ENCODE results near the gene TLR3.

GRCh38 chr4:186058253-186058979, 10.5 kb upstream of the TLR3 start:
- TF ChIP-seq EP300 (IDR thresholded peaks at IDR 0.05): no peak
- TF ChIP-seq, protein P1, sequence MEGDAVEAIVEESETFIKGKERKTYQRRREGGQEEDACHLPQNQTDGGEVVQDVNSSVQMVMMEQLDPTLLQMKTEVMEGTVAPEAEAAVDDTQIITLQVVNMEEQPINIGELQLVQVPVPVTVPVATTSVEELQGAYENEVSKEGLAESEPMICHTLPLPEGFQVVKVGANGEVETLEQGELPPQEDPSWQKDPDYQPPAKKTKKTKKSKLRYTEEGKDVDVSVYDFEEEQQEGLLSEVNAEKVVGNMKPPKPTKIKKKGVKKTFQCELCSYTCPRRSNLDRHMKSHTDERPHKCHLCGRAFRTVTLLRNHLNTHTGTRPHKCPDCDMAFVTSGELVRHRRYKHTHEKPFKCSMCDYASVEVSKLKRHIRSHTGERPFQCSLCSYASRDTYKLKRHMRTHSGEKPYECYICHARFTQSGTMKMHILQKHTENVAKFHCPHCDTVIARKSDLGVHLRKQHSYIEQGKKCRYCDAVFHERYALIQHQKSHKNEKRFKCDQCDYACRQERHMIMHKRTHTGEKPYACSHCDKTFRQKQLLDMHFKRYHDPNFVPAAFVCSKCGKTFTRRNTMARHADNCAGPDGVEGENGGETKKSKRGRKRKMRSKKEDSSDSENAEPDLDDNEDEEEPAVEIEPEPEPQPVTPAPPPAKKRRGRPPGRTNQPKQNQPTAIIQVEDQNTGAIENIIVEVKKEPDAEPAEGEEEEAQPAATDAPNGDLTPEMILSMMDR (IDR thresholded peaks at IDR 0.05): no peak

Data from esophagus muscularis mucosa (tissue), 3 donors.